Measurements from ENCODE around the gene DDX54. TPM values are rescaled to one million over a fixed set of nuclear protein-coding genes. Genes with fewer than 3 reads are reported as not detected.

Gene DDX54
- total RNA-seq, 1 donor from 2014 or later, result 97.0 TPM

- intact Hi-C loops (cut with DNase I), result no loop called here
- DNase-seq (ENCODE audit: low spot score in 2 of 2), result no peak
- Histone ChIP-seq H3K27ac (no peak overlapping the region), H3K4me3 (no peak overlapping the region), H3K9me3 (no peaks in the 10 kb centered on the region), H3K4me1 (no peaks in the 10 kb centered on the region), H3K27me3 (no peaks in the 10 kb centered on the region), H3K36me3 (no peaks in the 10 kb centered on the region)
- no peak for TF ChIP-seq CTCF (IDR thresholded peaks at IDR 0.05)
These were observed 75.2 kb downstream of the DDX54 start for GRCh38 chr12:113109872-113110599.

- no peaks in the 10 kb centered on the region for H3K9me3 ChIP-seq
- DNase-seq (ENCODE audit: low spot score in 2 of 2), result no peak
- intact Hi-C loops (cut with DNase I), result no loop called here
- no peaks in the 10 kb centered on the region for H3K27me3 ChIP-seq
- TF ChIP-seq CTCF (IDR thresholded peaks at IDR 0.05), result no peak
- no peak overlapping the region for H3K27ac ChIP-seq
- H3K4me1 ChIP-seq, result no peaks in the 10 kb centered on the region
- H3K4me3 ChIP-seq, result no peak overlapping the region
- no peaks in the 10 kb centered on the region for H3K36me3 ChIP-seq
These were observed 75.9 kb downstream of the DDX54 start for GRCh38 chr12:113109360-113109759.

GRCh38 chr12:113108308-113108707 lies 77.0 kb downstream of the DDX54 start:
- no peaks in the 10 kb centered on the region for H3K9me3 ChIP-seq
- peaks cover 3% of the 10 kb centered on the region for H3K27me3 ChIP-seq
- DNase-seq (ENCODE audit: low spot score in 2 of 2), result no peak
- intact Hi-C loops (cut with DNase I), result no loop called here
- TF ChIP-seq CTCF (IDR thresholded peaks at IDR 0.05), result no peak
- H3K4me1 ChIP-seq, result no peaks in the 10 kb centered on the region
- H3K36me3 ChIP-seq, result no peaks in the 10 kb centered on the region
- H3K4me3 ChIP-seq, result no peak overlapping the region
- H3K27ac ChIP-seq, result no peak overlapping the region

Other genes with a start within 250 kb of the DDX54 start
- gene OAS3, start 247.0 kb downstream of the DDX54 start, total RNA-seq, result 7.0 TPM
- 8.0 TPM for gene OAS2, start 207.0 kb downstream of the DDX54 start, total RNA-seq
- 4.5 TPM for gene DTX1, start 128.7 kb downstream of the DDX54 start, total RNA-seq
- 0.64 TPM for gene RASAL1, start 49.7 kb downstream of the DDX54 start, total RNA-seq
- not detected for gene CFAP73, start 35.8 kb downstream of the DDX54 start, total RNA-seq
- gene RITA1, start 243 bp upstream of the DDX54 start, total RNA-seq, result 48.4 TPM
- 56.3 TPM for gene TPCN1, start 36.0 kb upstream of the DDX54 start, total RNA-seq
- gene SLC8B1, start 149.6 kb upstream of the DDX54 start, total RNA-seq, result 114 TPM
- gene PLBD2, start 173.1 kb upstream of the DDX54 start, total RNA-seq, result 55.1 TPM
- gene SDS, start 218.4 kb upstream of the DDX54 start, total RNA-seq, result 34.5 TPM
- gene SDSL, start 236.9 kb upstream of the DDX54 start, total RNA-seq, result 11.0 TPM